Thoracic aorta (tissue), 2 donors: ENCODE data around the gene N4BP2L2. TPM values are rescaled to one million over a fixed set of nuclear protein-coding genes. Genes with fewer than 3 reads are reported as not detected.

Experiments
- ATAC-seq: fragments of 150-250 bp; one replicate; pipeline ENCODE4 v1.8.0; 2017; ENCODE audit warnings: low read depth; ENCODE audit not compliant: insufficient number of reproducible peaks, low FRiP score
- DNase-seq: peaks from one replicate; pipeline ENCODE4 v3.0.0-alpha.2; 2020; ENCODE audit warnings: low spot score
- H3K27ac ChIP-seq, 2 donors: fragments of 200-600 bp; sonication (generic); 1 replicate in 1 of 2; 2 replicates in 1 of 2; pipeline ENCODE4 v1.5.1; 2016; ENCODE audit warnings: mild to moderate bottlenecking in 2 of 2, moderate library complexity in 2 of 2
- H3K27me3 ChIP-seq: fragments of 200-600 bp; sonication (generic); replicated peaks from 2 replicates; pipeline ENCODE4 v1.6.0; 2016; ENCODE audit warnings: mild to moderate bottlenecking; ENCODE audit not compliant: insufficient read depth
- H3K36me3 ChIP-seq: fragments of 200-600 bp; sonication (generic); one replicate; pipeline ENCODE4 v1.5.1; 2016
- H3K4me1 ChIP-seq, 2 donors: fragments of 200-600 bp; sonication (generic); 1 replicate in 1 of 2; 2 replicates in 1 of 2; pipeline versions ENCODE4 v1.5.1 to v1.6.0; 2016; ENCODE audit warnings: low read depth in 2 of 2, mild to moderate bottlenecking in 1 of 2; ENCODE audit not compliant: control insufficient read depth in 1 of 2
- H3K4me3 ChIP-seq: fragments of 200-600 bp; sonication (generic); 2 replicates; pipeline ENCODE4 v1.5.1; 2016; ENCODE audit warnings: mild to moderate bottlenecking
- H3K9me3 ChIP-seq: fragments of 200-600 bp; sonication (generic); 2 replicates; pipeline ENCODE4 v1.5.1; 2016
- CTCF ChIP-seq: fragments of 200-600 bp; sonication (generic); IDR thresholded peaks from one replicate; pipeline ENCODE4 v1.5.1; 2019; ENCODE audit warnings: antibody characterized with exemption
- total RNA-seq, 2 donors: library from RNA; depleted of rRNA; stranded (reverse); fragments of >200 nt; gene quantifications; one replicate each; pipeline versions ENCODE4 v1.1.0 to v1.2.3, GENCODE V29; 2016

The N4BP2L2 gene
- total RNA-seq, 2 donors from 2014 or later, result 135 to 251 TPM

GRCh38 chr13:32403108-32403507 lies 135.5 kb downstream of the N4BP2L2 start:
- TF ChIP-seq CTCF, result no peak
- Histone ChIP-seq H3K4me1 (no peaks in the 10 kb centered on the region), H3K27ac (no peak overlapping the region), H3K4me3 (no peak overlapping the region), H3K9me3 (no peaks in the 10 kb centered on the region), H3K27me3 (no peaks in the 10 kb centered on the region), H3K36me3 (no peaks in the 10 kb centered on the region)
- ATAC-seq, result no peak
- no peak for DNase-seq

GRCh38 chr13:32391101-32391619 lies 147.4 kb downstream of the N4BP2L2 start:
- no peaks in the 10 kb centered on the region for H3K4me1 ChIP-seq
- ATAC-seq (no peak), DNase-seq (no peak)
- no peak for TF ChIP-seq CTCF
- H3K4me3 ChIP-seq, result no peak overlapping the region
- H3K36me3 ChIP-seq, result no peaks in the 10 kb centered on the region
- no peak overlapping the region for H3K27ac ChIP-seq
- H3K27me3 ChIP-seq, result no peaks in the 10 kb centered on the region
- H3K9me3 ChIP-seq, result no peaks in the 10 kb centered on the region

GRCh38 chr13:32390484-32390883 lies 148.1 kb downstream of the N4BP2L2 start:
- ATAC-seq (no peak), DNase-seq (no peak)
- Histone ChIP-seq H3K27ac (no peak overlapping the region), H3K4me3 (no peak overlapping the region), H3K27me3 (no peaks in the 10 kb centered on the region), H3K36me3 (no peaks in the 10 kb centered on the region), H3K4me1 (no peaks in the 10 kb centered on the region), H3K9me3 (no peaks in the 10 kb centered on the region)
- TF ChIP-seq CTCF, result no peak

GRCh38 chr13:32390048-32390447 lies 148.5 kb downstream of the N4BP2L2 start:
- no peak for DNase-seq
- Histone ChIP-seq H3K27ac (no peak overlapping the region), H3K9me3 (no peaks in the 10 kb centered on the region), H3K27me3 (no peaks in the 10 kb centered on the region), H3K4me3 (no peak overlapping the region), H3K4me1 (no peaks in the 10 kb centered on the region), H3K36me3 (no peaks in the 10 kb centered on the region)
- no peak for TF ChIP-seq CTCF
- ATAC-seq, result no peak

GRCh38 chr13:32385410-32385809 lies 153.2 kb downstream of the N4BP2L2 start:
- Histone ChIP-seq H3K27ac (no peak overlapping the region), H3K9me3 (no peaks in the 10 kb centered on the region), H3K4me3 (no peak overlapping the region), H3K4me1 (no peaks in the 10 kb centered on the region), H3K27me3 (no peaks in the 10 kb centered on the region), H3K36me3 (no peaks in the 10 kb centered on the region)
- DNase-seq (no peak), ATAC-seq (no peak)
- TF ChIP-seq CTCF, result no peak
